GM12873 (cell line): ENCODE data around the gene WWTR1.

Experiments
- CTCF ChIP-seq: IDR thresholded peaks from 2 replicates; pipeline ENCODE4 v1.5.1; 2012; ENCODE audit warnings: low read depth, mild to moderate bottlenecking, moderate library complexity, low read length, control low read depth; ENCODE audit not compliant: insufficient read depth; ENCODE audit errors: missing control alignments

WWTR1 gene

DNA sequence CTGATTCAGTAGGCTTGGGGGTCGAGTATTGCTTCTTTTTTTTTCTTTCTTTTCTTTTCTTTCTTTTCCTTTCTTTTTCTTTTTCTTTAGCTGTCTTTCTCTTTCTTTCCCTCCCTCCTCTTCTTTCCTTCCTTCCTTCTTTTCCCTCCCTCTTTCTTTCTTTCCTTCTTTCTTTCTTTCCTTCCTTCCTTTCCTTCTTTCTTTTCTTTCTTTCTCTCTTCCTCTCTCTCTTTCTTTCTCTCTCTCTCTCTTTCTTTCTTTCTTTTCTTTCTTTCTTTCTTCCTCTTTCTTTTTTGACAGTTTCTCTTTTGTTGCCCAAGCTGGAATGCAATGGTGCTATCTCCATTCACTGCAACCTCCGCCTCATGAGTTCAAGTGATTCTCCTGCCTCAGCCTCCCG lies 147.3 kb downstream of the WWTR1 start:
- TF ChIP-seq CTCF, result no peak

GRCh38 chr3:149509526-149509925 lies 148.3 kb downstream of the WWTR1 start:
- TF ChIP-seq CTCF, result no peak

DNA sequence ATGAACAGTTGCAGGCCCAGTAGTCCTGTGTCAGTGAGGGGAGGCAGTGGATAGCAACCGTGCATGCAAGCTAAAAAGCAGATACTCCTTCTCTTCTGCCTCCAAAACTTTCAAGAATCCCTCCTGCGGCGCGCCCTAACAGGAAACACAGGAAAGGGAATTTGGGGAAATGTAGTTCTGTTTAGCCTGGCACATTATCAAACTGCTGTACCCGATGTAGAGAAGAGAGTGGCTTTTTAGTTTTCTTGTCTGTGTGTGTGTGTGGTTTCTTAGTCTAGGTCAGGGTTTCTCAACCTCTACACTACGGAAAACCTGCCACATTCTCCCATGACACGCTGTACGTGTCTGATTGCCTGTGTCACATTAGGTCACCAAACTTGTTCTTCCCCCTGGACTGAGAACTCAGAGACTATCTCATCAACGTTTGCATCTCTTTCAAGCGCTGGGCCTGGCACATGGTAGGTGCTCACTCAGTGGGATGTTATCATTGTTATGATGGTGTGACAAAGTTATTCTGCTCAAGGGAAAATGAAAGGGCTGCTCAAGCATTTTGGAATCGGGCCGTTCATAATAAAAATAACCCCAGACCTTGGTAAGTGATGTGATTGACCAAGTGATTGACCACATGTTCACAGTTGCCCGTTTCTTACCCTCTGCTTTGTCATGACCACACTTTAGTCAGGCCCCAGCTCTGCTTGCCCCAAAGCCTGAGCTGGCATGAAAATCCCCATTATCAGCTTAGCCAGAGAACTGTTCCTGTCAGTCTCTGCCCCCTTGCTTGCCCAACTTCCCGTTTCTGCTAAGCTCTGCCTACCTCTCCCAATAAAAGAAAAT lies 150.1 kb downstream of the WWTR1 start:
- no peak for TF ChIP-seq CTCF

- no peak for TF ChIP-seq CTCF
These were observed 150.9 kb downstream of the WWTR1 start for GRCh38 chr3:149506965-149507364.

- TF ChIP-seq CTCF, result no peak
These were observed 151.3 kb downstream of the WWTR1 start for GRCh38 chr3:149506540-149506939.

GRCh38 chr3:149502438-149502837 lies 155.4 kb downstream of the WWTR1 start:
- TF ChIP-seq CTCF, result no peak

- no peak for TF ChIP-seq CTCF
These were observed 156.3 kb downstream of the WWTR1 start for GRCh38 chr3:149501524-149501923.
